ENCODE measurements around the gene MFSD2A.

DNA sequence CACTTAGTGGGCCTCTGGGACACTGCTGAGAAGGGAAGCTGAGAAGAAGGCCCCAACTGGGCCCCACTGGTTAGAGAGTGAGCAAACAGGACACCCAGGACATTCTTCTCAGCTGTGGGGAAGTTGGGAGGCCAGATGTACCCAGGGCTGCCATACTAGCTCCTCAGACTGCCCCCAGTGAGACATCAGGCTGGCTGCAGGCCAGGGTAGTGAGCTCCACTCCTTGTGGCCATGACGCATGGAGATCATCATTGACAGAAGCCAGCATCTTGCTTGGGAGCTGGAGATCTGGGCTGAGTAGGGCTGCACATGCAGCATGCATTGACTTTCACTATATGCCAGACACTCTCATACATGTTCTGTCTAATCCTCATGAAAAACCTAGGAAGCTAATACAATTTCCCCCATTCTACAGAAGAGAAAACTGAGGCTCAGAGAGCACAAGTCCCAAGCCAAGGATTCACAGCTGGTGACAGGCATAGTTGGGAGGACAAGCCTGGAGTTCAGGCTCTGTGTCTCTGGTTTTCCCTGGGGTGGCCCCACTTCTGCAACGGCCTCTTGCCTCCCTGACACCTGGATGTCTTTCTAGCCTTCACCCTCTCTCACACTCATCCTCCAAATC lies 29.1 kb upstream of the MFSD2A start:
- no peak for TF ChIP-seq CTCF (IDR thresholded peaks at IDR 0.05)
- no peak for TF ChIP-seq POLR2AphosphoS5 (IDR thresholded peaks at IDR 0.05)
- TF ChIP-seq POLR2A (IDR thresholded peaks at IDR 0.05) = no peak
